GM11168 (cell line): Measurements from ENCODE around the gene VOPP1.

ENCODE experiments used
- in situ Hi-C: fragments of 300-500 bp; cut with MboI; formaldehyde crosslinking; loops from one replicate; pipeline ENCODE4 v1.12.0; 2022; ENCODE audit warnings: low sequenced_read_pairs; ENCODE audit not compliant: unreplicated experiment

VOPP1 gene

DNA sequence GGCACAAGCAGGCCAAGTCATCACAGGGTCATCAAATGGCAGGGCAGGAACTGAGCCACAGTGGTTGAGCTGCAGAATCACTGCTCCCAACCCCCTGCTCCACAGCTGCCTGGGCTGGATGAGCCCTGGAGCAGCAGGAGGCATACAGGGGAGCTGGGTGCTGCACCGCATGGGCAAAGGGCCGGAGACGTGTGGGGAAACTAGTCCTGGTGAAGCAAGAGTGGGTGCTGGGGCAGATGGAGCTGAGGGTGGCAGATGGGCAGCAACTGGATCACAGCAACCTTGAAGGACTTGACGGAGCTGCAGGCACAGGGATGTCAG is 16.0 kb upstream of the VOPP1 start:
- in situ Hi-C loops = loop anchor here (25.0 kb wide), 1 partner anchor 301 kb away; no protein-coding TSS in a partner anchor

- in situ Hi-C loops = loop anchor here (25.0 kb wide), 1 partner anchor 301 kb away; no protein-coding TSS in a partner anchor
Observed at GRCh38 chr7:55587687-55588378, 15.5 kb upstream of the VOPP1 start.

DNA sequence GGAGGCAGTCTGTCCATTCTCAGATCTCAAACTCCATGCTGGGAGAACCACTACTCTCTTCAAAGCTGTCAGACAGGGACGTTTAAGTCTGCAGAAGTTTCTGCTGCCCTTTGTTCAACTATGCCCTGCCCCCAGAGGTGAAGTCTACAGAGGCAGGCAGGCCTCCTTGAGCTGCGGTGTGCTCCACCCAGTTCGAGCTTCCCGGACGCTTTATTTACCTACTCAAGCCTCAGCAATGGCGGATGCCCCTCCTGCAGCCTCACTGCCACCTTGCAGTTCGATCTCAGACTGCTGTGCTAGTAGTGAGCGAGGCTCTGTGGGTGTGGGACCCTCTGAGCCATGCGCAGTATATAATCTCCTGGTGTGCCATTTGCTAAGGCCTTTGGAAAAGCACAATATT is 10.4 kb upstream of the VOPP1 start:
- in situ Hi-C loops = loop anchor here (25.0 kb wide), 1 partner anchor 295 kb away; no protein-coding TSS in a partner anchor

GRCh38 chr7:55576753-55577152 is 4.5 kb upstream of the VOPP1 start:
- in situ Hi-C loops = loop anchor here (25.0 kb wide), 1 partner anchor 289 kb away; no protein-coding TSS in a partner anchor

DNA sequence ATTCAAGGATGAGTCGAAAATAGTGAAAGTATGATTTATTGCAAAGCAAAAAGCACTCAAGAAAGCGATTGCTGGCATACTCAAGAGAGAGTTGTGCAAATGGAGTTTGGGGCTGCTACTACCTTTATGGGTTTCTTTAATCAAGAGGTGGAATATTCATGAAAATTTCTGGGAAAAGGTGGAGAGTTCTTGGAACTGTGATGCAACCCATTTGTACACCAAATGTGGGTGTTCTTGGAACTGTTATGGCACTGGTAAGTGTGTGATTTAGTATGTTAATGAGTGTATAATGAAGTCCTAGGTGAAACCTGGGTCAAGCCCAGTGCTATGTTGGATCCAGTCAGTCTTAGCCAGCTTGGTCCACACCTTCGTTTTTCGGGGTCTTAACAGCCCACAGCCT is 3.4 kb upstream of the VOPP1 start:
- in situ Hi-C loops = loop anchor here (25.0 kb wide), 1 partner anchor 288 kb away; no protein-coding TSS in a partner anchor

DNA sequence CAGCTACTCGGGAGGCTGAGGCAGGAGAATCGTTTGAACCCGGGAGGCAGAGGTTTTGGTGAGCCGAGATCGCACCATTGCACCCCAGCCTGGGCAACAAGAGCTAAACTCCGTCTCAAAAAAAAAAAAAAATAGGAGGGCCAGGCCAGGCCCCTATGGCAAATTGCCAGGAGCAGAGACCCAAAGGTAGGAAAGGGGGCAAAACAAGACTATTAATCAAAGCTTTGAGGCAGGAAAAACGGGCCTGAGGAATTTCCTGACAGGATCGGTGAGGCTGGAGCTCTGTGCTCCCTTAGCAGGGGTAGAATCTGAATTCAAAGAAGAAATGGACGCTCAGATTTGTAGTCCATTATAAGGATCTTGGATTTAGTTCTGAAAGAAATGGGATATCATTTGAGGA is 2.8 kb upstream of the VOPP1 start:
- in situ Hi-C loops = loop anchor here (25.0 kb wide), 1 partner anchor 288 kb away; no protein-coding TSS in a partner anchor

GRCh38 chr7:55574051-55574717 is 1.9 kb upstream of the VOPP1 start:
- in situ Hi-C loops = no loop called here

- in situ Hi-C loops = no loop called here
Observed at GRCh38 chr7:55573234-55573900, 1.1 kb upstream of the VOPP1 start.

DNA sequence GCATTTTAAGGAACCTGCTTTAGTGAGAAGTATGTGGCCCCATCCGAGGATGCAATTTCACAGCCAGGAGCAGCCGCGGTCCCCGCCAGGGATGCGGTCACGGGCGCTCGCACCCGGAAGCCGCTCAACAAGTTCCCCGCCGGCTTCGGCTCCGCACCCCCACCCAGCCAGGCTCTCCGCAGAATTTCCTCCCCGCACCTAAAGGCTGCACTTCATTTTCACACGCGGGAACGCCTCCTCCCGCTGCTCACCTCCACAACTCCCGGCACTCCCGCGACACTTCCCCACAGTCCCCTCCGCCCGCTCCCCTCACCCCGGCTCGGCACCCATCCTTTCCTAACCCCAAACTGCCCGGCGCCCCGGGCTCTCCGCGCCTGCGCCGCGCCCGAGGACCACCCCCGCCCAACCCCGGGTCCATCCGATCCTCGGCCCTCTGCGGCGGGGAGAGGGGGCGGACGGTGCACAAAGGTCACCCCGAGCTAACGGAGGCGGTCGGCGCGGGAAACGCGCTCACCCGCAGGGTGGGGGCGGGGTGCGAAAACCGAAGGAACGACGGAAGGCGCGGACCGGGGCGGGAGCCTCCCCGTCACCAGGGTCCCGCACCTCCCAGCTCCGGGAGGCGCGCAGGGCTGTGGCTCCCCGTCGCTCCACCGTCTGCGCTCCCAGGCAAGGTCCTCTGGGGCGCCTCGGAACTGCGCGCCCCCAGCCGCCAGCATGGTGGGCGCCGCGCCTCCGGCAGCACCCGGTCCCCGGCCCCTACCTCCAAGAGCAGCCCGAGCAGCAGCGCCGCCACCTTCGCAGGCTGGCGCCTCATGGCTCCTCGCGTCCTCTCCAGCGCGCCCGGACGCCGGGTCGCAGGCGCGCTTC is 558 bp downstream of the VOPP1 start:
- in situ Hi-C loops = no loop called here

- in situ Hi-C loops = no loop called here
Observed at GRCh38 chr7:55570939-55571338, 1.4 kb downstream of the VOPP1 start.

DNA sequence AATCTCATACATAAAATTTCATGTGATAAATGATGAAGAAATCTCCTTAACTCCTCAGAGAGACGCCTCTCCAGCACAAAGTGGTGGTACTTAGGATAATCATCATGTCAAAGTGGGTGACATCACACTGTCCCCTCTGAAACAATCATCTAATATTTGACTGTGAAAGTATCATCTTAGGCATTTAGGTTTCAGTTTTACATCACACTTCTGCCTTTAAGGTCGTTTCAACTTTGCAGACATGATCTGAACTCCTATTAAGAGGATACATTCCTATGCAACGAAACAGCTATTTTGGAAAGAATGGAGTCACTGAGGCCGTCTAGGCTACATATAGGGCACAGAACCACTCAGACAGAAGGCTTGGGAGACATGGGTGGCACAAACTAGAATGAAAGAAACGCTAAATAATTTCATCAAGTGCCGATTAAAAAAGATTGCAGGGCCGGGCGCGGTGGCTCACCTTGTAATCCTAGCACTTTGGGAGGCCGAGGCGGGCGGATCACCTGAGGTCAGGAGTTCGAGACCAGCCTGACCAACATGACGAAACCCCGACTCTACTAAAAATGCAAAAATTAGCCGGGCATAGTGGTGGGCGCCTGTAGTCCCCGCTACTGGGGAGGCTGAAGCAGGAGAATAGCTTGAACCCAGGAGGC is 2.0 kb downstream of the VOPP1 start:
- in situ Hi-C loops = no loop called here

GRCh38 chr7:55569797-55570196 is 2.5 kb downstream of the VOPP1 start:
- in situ Hi-C loops = no loop called here

- in situ Hi-C loops = no loop called here
Observed at GRCh38 chr7:55569269-55569663, 3.0 kb downstream of the VOPP1 start.

DNA sequence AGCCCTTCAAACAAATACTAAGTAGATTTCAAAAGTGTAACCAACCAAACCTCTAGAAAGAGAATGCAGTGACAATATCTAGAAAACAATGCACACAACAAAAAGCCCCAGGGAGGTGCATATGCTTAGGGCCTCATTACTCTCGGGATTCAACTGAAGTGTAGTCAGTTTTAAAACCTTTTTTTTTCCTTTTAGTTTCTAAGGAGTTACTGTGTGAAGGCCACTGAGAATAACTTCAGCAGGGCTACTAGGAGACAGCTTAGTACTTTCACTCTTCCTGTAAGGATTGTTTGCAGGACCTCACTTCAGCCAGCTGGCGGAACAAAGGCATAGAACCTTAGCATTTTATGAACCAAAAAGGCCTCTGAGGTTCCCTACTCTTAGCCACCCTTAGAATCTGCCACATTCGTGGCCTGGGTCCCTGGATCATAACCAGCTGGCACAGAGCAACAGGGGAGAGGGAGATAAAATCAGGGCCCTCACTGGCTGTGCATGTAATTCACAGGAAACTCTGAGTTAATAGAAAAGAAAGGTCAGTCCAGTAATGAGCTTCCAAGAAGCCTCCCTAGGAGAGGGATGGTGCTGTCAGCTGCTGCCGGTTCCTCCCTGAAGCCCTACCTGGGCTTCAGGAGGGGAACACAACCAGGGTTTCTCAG is 3.6 kb downstream of the VOPP1 start:
- in situ Hi-C loops = no loop called here

DNA sequence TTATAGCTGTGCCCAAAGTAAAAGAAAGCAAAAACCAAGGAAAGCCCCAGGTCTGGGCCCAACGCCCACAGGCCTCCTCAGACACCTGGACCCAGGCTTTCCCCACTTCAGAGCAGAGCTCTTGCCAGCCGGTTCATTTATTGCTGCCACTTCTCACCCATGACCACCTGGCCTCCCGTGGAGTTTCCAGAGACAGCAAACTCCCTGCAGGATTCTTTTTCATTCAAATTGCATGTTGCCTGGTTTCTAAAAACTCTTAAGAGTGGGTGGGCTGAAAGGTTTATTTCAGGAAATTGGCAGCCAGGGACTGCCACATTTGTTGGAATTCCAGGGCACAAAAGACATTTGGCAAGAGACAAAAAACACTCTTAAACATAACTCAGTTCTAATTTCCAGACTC is 4.7 kb downstream of the VOPP1 start:
- in situ Hi-C loops = no loop called here

GRCh38 chr7:55565681-55566080 is 6.6 kb downstream of the VOPP1 start:
- in situ Hi-C loops = no loop called here

GRCh38 chr7:55563596-55564325 is 8.5 kb downstream of the VOPP1 start:
- in situ Hi-C loops = no loop called here

- in situ Hi-C loops = no loop called here
Observed at GRCh38 chr7:55561690-55562089, 10.6 kb downstream of the VOPP1 start.
